Ureter (tissue), 1 donor: Measurements from ENCODE around the gene EIF4G3. TPM values are rescaled to one million over a fixed set of nuclear protein-coding genes. Genes with fewer than 3 reads are reported as not detected.
"Not testable (repeated sequence)": the region's sequence is repeated elsewhere in the genome, so short reads cannot be mapped to it uniquely, and the experiment has no call there.

ENCODE experiments used
- DNase-seq: peaks from one replicate; pipeline ENCODE4 v3.0.0-alpha.2; 2020; ENCODE audit warnings: low spot score
- total RNA-seq: library from RNA; stranded (reverse); gene quantifications from one replicate; pipeline ENCODE4 v1.2.4, GENCODE V29; 2023
- donor health status: DM: yes; HTN: yes; CAD: no.

Gene EIF4G3
- total RNA-seq, 1 donor from 2014 or later: 93.9 TPM

DNA sequence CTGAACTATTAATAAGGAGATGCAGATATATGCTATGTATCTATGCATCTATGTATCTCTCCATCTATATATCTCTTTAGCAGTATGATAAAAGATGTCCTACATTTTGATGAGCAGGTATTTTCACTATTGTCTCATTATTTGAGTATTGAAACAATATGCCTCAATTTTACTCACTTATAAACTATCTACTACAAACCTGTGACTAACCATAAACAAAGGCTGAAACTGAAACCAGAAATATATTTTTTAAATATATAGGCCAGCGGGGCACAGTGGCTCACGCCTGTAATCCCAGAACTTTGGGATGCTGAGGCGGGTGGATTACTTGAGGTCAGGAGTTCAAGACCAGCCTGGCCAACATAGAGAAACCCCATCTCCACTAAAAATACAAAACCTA is 22.0 kb downstream of the EIF4G3 start:
- DNase-seq: no peak

DNA sequence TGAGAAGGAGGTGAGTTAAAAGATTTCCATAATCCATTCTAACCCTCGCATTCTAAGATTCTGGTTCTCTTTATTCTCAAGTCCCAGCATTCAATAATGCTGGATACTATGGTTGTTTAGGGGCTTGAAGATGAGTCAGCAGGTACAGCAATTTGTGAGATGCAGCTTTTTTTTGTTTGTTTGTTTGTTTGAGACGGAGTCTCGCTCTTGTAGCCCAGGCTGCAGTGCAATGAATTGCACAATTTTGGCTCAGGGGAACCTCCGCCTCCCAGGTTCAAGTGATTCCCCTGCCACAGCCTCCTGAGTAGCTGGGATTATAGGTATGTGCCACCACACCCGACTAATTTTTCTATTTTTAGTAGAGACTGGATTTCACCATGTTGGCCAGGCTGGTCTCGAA is 23.3 kb downstream of the EIF4G3 start:
- no peak for DNase-seq

DNA sequence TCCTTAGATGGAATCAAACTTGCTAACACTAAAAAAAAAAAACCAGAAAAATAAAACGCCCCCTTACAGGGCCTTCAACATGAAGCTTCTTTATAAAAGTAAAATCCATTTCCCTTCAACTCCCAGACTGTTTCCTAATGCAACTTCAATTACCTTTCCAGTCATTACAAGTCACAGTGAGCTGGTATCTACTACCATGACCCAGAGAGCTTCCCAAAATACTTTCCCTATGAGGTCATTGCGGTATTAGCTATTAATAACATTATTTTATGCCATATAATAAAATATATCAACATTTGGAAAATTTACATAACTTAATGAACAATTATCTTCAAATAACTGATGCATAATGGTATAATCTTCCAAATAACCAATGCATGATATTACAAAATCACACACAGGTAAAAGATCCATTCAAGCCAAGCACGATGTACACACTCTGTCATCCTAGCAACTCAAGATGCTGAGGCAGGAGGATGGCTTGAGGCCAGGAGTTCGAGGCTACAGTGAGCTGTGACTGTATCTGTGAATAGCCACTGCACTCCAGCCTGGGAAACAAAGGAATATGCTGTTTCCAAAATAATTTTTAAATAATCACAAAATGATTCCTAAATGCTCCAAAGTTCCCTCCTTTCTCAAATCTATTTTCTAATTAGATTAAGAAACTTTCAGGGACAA is 24.1 kb downstream of the EIF4G3 start:
- no peak for DNase-seq

DNA sequence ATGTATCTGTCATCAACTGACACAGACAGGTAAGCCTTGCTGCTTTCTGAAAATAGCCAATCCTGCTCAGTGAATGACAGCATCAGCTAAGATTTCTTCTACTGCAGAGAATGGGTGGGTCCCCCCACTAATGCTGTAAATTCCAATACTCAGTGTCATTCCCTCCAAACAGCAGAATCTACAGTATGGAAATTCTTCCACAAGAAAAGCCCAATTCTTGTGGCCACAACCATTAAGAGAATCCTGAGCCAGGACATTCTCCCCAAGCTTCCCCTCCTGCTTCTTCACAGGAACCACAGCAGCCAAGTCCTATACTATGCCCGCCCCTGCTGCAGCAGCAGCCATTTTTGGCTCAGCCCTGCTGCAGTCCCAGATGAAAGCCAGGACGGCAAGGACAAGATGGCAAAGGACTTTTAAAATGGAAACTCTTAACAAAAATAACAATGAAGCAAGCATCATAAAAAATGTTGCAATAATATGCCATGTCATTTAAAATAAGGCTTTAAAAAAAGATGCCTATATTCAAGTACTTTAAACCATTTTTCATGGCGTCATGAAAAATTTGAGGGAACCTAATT is 26.8 kb downstream of the EIF4G3 start:
- no peak for DNase-seq

DNA sequence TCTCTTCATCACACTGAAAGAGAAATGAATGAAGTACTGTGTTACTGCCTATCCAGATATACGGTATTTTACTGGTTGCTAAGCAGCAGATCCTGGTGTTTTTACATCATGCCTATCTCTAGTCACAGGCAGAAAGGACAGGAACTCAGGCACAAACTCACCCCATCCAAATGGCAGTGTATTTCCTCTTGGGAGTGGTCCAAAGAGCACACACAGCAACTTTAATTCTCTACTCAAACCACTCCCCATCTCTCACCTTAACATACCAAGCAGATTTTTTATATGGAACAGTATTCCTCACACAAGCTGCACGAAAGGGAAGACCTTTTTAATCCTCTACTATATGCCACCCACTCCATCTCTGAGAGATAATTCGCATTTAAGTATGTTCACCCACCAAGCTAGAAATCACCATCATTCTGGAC is 27.3 kb downstream of the EIF4G3 start:
- DNase-seq: no peak

DNA sequence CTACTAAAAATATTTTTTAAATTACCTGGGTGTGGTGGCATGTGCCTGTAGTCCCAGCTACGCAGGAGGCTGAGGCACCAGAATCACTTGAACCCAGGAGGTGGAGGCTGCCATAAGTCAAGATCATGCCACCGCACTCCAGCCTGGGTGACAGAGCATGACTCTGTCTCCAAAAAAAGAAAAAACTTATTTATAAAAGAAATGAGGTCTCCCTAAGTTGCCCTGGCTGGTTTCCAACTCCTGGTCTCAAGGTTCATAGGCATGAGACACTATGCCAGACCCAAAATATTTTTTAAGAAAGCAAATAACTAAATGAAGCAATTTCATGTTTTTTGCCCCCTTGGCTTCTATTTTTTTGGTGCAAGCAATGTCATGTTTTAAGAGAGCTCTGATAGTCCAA is 32.9 kb downstream of the EIF4G3 start:
- DNase-seq: no peak

DNA sequence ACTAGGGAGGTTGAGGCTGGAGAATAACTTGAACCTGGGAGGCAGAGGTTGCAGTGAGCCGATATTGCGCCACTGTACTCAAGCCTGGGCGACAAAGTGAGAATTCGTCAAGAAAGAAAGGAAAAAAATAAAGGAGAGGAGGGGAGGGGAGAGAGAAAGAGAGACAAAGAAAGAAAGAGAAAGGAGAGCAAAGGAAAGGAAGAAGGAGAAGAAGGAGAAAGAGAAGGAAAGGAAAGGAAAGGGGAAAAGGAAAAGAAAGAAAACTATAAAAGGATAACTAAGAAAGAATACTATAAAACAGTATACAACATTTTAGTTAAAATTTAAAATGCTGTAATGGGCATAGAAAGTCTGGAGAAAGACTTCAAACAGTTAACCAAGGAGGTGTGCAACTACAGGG is 33.6 kb downstream of the EIF4G3 start:
- no peak for DNase-seq

DNA sequence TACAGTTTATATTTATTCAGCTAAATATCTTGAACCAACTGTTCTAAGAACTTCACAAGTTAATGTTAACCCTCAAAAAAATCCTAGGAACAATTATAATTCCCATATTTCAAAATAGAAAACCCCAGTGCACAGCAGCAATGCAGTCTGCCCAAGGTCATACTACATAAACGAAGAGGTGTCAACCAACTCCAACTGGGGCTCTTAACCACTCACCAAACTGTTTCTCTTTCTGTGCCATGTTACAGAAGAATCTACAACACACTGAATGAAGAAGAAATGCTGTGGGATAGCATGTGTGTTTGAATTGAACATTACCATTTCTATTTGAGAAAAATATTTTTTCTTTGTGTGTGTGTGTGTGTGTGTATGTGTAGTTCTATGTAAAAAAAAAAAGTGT is 35.7 kb downstream of the EIF4G3 start:
- DNase-seq: no peak

DNA sequence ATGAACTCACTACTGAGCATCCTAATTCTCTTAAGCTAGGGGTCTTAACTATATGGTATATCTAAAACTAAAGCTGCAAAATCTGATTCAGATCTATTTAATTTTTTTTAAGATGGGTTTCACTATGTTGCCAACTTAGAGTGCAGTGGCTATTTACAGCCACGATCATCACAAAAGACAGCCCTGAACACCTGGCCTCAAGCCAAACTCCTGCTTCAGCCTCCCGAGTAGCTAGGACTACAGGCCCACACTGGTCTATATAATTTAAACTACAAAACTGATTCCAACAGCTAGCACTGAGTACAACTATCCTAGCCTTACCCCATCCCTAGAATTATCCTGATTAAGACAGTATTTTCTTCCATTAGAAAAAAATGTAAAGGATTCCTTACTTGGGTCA is 37.1 kb downstream of the EIF4G3 start:
- no peak for DNase-seq

DNA sequence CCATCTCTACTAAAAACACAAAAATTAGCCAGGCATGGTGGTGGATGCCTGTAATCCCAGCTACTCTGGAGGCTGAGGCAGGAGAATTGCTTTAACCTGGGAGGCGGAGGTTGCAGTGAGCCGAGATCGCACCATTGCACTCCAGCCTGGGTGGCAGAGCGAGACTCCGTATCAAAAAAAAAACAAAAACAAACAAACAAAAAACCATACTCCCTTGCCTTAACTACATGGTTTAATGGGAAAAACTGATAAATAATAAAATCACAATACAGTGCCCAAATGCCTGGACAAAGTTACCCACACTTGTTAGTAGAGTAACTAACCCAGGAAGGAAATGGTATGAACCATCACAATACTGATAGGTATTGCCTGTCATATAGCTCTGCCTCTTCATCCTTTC is 40.4 kb downstream of the EIF4G3 start:
- not testable (repeated sequence) for DNase-seq

DNA sequence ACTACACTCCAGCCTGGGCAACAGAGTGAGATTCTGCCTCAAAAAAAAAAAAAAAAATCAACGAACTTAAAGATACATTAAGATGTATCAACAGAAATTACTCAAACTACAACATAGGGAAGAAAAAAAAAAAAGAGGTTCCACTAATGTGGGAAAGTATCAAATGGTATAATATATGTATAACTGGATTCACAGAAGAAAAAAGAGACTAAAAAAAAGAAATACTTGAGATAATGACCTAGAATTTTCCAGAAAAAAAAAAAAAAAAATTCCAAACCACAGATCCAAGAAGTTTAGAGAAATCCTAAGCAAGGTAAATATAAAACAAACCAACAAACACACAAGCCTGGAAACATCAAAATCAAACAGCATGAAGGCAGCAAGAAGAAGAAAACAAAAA is 45.5 kb downstream of the EIF4G3 start:
- no peak for DNase-seq

DNA sequence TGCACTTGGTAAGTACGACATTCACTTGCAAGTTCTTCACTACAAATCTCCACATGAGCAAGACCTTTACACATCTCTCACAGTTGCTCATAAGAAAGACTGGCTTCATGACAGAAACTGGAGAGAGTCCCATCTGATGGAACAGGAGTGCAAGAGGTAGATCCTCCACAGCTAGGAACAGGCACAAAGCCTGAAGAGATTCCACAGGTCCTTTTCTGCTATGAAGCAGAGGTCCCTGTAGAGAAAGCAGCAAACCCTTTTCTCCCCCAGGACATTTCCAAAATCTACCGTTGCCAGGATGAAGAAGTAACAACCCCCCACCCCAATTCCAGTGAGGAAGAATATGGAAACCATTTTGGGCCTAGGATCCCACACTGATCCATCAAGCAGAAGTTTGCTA is 47.3 kb downstream of the EIF4G3 start:
- no peak for DNase-seq

DNA sequence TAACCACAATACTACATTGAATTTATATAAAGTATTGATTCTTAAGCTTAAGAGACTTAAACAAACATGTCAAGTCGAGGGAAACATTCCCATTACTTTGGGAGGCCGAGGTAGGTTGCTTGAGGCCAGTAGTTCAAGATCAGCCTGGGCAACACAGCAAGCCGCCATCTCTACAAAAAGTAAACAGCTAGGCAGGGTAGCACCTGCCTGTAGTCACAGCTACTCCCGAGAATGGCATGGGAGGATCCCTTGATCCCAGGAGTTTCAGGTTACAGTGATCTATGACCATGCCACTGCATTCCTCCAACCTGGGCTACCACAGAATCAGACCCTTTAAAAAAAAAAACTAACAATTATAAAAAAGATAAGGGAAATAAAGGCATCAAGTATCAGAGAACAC is 50.4 kb downstream of the EIF4G3 start:
- DNase-seq: no peak

DNA sequence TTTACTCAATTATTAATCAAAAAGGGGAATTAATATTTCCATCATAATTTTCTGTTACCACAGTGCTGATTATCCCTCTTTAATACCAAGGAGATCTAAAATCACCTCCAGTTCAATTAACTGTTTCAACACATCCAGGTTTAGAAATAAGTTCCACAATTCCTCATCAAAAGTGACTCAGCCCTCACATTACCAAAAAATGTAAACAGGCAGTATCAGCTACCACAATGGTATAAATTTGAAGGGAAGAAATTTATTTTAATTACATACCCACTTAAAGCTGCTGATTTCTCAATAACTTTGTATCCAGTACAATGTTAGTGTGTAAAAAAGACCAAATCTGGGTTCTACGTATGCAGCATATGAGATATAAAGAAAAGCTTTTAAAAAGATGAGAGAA is 51.9 kb downstream of the EIF4G3 start:
- no peak for DNase-seq

DNA sequence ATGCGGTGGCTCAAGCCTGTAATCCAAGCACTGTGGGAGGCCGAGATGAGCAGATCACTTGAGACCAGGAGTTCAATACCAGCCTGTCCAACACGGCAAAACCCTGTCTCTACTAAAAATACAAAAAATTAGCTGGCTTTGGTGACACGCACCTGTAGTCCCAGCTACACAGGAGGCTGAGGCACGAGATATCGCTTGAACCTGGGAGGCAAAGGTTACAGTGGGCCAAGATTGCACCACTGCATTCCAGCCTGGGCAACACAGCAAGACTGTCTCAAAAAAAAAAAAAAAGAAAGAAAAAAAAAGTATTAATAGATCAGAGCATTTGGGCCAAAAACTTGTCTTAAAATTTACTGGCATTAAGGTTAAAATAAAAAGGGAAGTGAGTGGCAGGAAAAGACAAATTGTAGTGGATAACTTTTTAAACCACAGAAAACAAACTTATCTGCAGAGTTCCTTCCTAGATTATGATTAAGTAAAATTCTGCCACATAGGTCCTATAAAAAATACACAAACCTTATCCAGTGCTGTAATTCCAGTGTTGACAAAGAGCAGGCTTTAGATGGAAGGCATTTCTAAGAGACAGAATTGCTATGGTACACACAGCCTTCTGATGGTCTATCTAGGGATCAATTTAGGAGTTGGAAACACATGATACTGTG is 53.3 kb downstream of the EIF4G3 start:
- no peak for DNase-seq

DNA sequence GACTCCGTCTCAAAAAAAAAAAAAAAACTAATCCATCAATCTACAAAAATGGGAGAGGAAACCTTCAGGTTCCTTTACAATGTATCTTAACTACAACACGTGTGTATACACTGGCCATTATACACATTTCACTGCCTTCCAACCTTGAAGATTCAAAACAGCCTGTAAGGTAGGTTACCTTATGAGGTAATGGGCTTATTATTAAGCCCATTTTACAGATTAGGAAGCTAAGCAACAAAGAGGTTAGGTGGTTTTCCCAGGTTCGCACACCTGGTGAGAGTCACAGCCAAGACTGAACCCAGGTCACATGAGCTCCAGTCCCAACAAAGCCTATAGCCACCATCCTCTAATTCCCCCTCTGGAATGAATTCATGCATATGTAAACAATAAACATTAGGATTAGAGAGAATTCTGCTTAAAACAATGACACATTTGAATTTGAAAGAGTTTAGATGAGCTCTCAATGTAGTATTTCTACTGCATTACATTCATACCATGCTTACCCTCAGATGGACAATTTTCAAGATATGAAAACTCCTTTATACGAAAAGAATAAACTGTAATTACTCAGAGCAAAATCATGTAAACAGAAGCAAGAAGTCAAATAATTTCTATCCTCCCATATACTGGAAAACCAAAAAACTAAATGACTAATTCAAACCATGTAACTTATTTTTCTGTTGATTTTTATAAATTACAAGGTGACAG is 54.8 kb downstream of the EIF4G3 start:
- no peak for DNase-seq

DNA sequence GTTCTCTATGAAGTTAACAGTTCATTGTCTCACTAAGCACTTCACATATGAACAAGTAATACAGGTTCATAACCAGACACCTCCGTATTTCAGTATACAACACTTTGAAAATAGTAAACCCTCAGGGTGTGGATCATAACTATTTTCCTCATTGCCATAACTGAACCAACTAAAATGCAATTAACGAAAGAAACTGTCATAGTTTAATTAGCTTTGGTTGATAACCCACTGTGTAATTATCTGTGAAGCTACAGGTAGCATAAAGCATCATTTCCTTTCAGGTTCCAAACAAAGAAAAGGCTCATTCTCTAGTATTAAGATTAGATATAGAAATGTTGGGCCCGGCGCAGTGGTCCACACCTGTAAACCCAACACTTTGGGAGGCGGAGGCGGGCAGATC is 58.5 kb downstream of the EIF4G3 start:
- DNase-seq: no peak

DNA sequence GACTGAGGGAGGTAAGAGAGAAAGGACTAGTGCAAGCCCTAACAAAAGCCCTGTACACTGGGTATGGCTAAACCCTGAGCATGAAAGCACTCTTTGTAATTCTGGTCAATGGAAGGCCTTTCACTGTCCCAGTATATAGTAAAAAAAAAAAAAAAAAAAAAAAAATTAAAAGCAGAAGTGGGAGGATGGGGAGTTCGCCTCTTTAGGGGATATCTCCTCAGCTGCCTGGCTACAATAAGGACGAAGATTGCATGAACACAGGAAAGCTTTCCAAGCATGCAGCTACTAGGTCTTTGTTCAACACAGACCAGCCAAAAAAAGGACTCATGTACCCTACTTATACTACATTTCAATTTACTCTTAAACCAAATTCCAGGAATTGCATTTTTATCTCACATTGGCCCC is 59.1 kb downstream of the EIF4G3 start:
- DNase-seq: no peak

DNA sequence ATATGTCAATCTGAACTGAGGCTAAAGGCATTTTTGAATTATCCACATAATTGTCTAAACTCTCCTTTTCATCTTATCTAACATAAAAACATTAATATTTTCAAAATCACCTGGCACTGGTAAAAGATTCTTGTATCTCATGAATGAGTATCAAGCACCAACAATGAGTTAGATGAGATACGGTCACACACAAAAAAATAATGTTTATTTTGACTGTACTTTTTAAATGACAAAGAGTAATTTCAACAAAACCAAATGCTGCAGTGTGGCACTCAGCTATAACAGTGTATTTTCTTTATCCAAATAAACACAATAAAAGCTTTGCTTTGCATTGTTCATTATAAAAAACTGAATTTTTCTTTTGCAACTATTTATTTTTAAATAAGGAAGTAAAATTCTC is 59.5 kb downstream of the EIF4G3 start:
- no peak for DNase-seq

DNA sequence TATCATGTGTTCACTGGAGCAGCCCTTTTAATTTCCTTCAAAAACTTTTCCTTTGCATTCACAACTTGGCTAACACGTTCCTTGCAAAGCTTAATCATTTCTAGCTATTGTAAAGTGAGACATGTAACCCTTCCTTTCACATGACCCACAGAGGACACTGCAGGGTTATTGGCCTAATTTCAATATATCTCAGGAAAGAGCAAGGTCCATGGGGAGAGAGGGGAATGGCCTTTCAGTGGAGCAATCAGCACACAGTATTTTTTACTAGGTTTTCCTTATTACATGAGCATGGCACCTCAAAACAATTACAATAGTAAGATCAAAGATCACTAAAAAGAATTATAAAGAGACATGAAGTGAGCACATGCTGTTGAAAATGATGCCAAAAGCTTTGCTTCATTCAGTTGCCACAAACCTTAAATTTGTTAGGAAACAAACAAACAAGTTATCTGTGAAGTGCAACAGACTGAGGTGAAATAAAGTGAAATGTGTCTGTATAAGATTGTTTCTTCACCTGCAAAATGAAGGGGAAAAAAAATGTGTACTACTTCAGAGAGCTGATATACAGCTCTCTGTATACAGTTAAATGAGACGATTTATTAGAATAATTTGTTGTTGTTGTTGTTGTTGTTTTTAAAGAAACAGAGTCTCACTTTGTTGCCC is 61.5 kb downstream of the EIF4G3 start:
- DNase-seq: no peak

DNA sequence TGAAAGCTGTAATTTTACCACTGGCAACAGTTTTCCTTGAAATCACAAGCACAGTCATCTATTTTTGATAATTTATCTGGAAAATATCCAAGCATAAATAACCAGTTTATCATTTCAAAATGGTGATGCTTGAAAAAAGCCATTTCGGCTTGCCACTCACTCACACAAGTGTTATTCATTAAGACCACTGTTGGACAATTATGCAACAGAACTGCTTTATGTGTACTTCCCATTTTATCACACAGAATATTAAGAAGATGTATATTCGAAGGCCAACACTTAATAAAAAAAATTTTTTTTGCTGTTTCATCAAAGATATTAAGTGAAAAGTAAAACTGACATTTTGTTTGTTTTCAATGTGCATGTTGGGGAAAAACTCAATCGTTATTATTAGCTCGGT is 62.3 kb downstream of the EIF4G3 start:
- DNase-seq: no peak

DNA sequence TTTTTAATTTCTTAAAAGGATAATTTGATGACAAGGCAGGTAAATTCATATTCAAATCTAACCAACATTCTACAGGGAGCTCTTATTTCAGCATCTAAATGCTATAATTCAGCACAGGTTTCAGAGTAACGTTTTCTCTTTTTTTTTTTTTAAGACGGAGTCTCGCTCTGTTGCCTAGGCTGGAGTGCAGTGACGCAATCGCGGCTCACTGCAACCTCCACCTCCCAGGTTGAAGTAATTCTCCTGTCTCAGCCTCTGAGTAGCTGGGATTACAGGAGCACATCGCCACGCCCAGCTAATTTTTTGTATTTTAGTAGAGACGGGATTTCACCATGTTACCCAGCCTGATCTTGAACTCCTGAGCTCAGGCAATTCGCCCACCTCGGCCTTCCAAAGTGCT is 66.5 kb downstream of the EIF4G3 start:
- DNase-seq: no peak
